Naive thymus-derived CD8-positive, alpha-beta T cell (primary cell): ENCODE data around the gene SLC24A2. TPM values are rescaled to one million over a fixed set of nuclear protein-coding genes. Genes with fewer than 3 reads are reported as not detected.
"Not testable (repeated sequence)": the region's sequence is repeated elsewhere in the genome, so short reads cannot be mapped to it uniquely, and the experiment has no call there.

ENCODE experiments used
- ATAC-seq, 2 donors: fragments of 150-1000 bp; cut with Tn5 transposase in 1 of 2; sonication (Bioruptor Pico), chemical (Tn5 transposase) in 1 of 2; 1 replicate in 1 of 2; 2 replicates in 1 of 2; pipeline ENCODE4 v1.10.0; 2021; ENCODE audit warnings: mild to moderate bottlenecking in 2 of 2, moderate library complexity in 2 of 2
- POLR2A ChIA-PET: fragments of 350-600 bp; sonication (Branson Sonifier 250); formaldehyde crosslinking; loops from one replicate; lab custom pipeline; 2021; ENCODE audit warnings: antibody characterized with exemption; lab: Charles Lee
- DNase-seq, 10 donors: peaks; one replicate each; pipeline versions ENCODE4 v3.0.0 to v3.0.0-alpha.2; 2020 to 2022
- H3K27ac Mint-ChIP-seq, 10 donors: one replicate each; pipeline ENCODE4 v1.8.0; 2020 to 2022; ENCODE audit warnings: mild to moderate bottlenecking in 10 of 10, mixed read lengths in 10 of 10, moderate library complexity in 4 of 10, inconsistent platforms in 1 of 10
- H3K27me3 Mint-ChIP-seq, 5 donors: one replicate each; pipeline ENCODE4 v1.8.0; 2021 to 2022; ENCODE audit warnings: mixed read lengths in 5 of 5
- H3K36me3 Mint-ChIP-seq, 3 donors: one replicate each; pipeline ENCODE4 v1.8.0; 2020 to 2022; ENCODE audit warnings: mixed read lengths in 3 of 3, mild to moderate bottlenecking in 2 of 3, inconsistent platforms in 1 of 3
- H3K4me1 Mint-ChIP-seq, 4 donors: one replicate each; pipeline ENCODE4 v1.8.0; 2021 to 2022; ENCODE audit warnings: mixed read lengths in 4 of 4
- H3K4me3 Mint-ChIP-seq, 10 donors: one replicate each; pipeline ENCODE4 v1.8.0; 2020 to 2022; ENCODE audit warnings: mild to moderate bottlenecking in 10 of 10, mixed read lengths in 10 of 10, moderate library complexity in 6 of 10, inconsistent platforms in 1 of 10
- H3K9me3 Mint-ChIP-seq, 9 donors: one replicate each; pipeline ENCODE4 v1.8.0; 2020 to 2022; ENCODE audit warnings: mixed read lengths in 9 of 9, mild to moderate bottlenecking in 3 of 9, inconsistent platforms in 1 of 9, moderate library complexity in 1 of 9
- polyA plus RNA-seq, 3 donors: library from polyadenylated mRNA; unstranded; fragments of 300-500 nt; fragmentation: Illumina TruSeq; gene quantifications; one replicate each; pipeline ENCODE4 v1.2.3, GENCODE V29; 2021
- total RNA-seq, 8 experiments: library from RNA in 2 of 8; stranded (reverse) in 2 of 8; gene quantifications; one replicate each; pipeline ENCODE4 v1.2.3 and lab custom pipeline; 2021 to 2026

SLC24A2 gene
- total RNA-seq (not detected), polyA plus RNA-seq (not detected), total RNA-seq (lab: John Stamatoyannopoulos, UW) (0 to 0.17 (median 0) reads per million in 6 experiments)

DNA sequence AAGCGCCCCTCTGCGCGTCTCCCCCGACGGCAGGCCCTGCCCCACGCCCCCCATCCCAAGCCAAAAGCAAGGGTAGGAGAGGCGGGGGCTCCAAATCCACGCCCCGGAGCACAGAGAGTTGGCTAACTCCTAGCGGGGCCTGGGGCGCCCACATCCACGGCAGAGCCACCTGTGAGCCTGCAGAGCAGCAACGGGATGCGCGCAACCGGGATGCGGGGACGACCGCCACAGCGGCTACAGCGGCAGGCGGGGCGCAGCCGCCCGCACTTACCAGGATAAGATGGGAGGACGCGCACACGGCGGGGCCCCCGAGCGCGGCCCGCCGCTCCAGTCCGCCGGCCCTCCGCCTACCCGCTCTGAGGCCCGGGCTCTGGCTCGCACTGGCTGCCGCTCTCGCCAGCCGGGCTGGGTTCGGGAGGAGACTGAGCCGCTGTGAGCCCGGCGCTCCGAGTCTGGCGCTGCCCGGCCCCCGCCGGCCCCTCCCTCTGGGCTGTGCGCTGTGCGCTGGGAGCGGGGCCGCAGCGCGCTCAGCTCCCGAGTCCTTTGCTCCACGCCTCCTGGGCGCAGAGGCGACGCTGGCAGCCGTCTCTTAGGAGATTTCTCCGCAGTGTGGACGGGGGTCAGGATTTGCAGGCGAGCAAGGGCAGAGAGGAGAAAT, at the start of gene SLC24A2:
SLC24A2 (minus strand) TSS at position 424 of the 658 bp plus-strand sequence.
- H3K27ac Mint-ChIP-seq: no peak within 1 kb of the TSS
- H3K4me3 Mint-ChIP-seq: peak within 1 kb of the TSS in 1 of 10 donors; percentile 56
- H3K9me3 Mint-ChIP-seq: peaks cover 0 to 3% (median 0%) of the 10 kb centered on the region in 9 donors
- POLR2A ChIA-PET: no interaction called here
- H3K36me3 Mint-ChIP-seq: no peaks in the 10 kb centered on the region
- DNase-seq (no peak), ATAC-seq (no peak)
- peaks cover 24 to 44% (median 43%) of the 10 kb centered on the region in 5 donors for H3K27me3 Mint-ChIP-seq
- H3K4me1 Mint-ChIP-seq: no peaks in the 10 kb centered on the region

DNA sequence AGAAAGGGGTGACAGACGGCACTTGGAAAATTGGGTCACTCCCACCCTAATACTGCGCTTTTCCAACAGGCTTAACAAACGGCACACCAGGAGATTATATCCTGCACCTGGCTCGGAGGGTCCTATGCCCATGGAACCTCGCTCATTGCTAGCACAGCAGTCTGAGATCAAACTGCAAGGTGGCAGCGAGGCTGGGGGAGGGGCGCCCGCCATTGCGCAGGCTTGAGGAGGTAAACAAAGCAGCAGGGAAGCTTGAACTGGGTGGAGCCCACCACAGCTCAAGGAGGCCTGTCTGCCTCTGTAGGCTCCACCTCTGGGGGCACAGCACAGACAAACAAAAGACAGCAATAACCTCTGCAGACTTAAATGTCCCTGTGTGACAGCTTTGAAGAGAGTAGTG, 44.5 kb upstream of the SLC24A2 start:
- H3K36me3 Mint-ChIP-seq, POLR2A ChIA-PET, H3K27ac Mint-ChIP-seq, H3K4me1 Mint-ChIP-seq, DNase-seq, H3K4me3 Mint-ChIP-seq, ATAC-seq: not testable (repeated sequence)
- Mint-ChIP-seq H3K27me3 (peaks cover 8 to 29% (median 12%) of the 10 kb centered on the region in 5 donors), H3K9me3 (peaks cover 0 to 20% (median 6%) of the 10 kb centered on the region in 9 donors)

DNA sequence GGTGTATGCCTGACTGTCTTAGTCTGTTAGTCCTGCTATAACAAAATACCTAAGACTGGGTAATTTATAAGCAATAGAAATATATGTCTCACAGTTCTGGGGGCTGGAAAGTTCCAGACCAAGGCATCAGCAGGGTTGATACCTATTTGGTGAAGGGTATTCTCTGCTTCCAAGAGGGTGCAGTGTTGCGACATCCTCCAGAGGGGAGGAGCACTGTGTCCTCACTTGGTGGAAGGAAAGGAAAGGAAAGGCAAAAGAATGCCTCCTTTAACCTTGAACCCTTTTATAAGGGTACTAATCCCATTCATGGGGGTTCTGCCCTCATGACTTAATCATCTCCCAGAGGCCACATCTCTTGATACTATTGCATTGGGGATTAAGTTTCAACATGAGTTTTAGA, 42.0 kb upstream of the SLC24A2 start:
- Mint-ChIP-seq H3K27me3 (peaks cover 9 to 39% (median 16%) of the 10 kb centered on the region in 5 donors), H3K4me1 (no peaks in the 10 kb centered on the region), H3K27ac (no peak overlapping the region), H3K36me3 (peaks cover 0 to 4% (median 3%) of the 10 kb centered on the region in 3 donors), H3K9me3 (peaks cover 0 to 20% (median 4%) of the 10 kb centered on the region in 9 donors), H3K4me3 (no peak overlapping the region)
- ATAC-seq: no peak
- POLR2A ChIA-PET: no interaction called here
- DNase-seq: no peak

DNA sequence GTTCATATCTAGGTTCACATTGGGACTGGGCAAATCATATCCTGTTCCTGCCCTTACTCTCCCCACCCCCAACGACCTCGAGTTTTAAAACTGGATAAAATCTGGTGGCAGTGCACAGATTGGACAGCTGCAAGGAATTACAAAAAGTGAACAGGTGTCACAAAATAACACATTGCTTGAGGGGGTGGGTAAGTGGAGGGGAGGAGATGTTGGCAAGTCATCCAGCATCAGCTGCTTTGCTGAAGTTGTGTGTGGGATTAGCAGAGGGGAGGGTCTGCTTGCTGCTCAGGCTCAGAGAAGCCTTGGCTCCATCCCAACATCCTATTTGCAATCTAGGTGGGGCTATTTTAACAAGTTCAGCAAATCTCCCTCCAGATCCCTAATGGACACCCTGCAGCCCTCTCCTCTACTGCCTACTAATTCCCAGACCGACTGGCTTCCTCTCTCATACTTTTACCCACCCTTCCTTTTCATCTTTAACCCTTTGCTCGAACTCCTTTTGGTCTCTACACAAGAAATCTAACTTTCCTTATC, 39.8 kb upstream of the SLC24A2 start:
- H3K27ac Mint-ChIP-seq: peak overlapping the region in 1 of 10 donors; percentile 5
- POLR2A ChIA-PET: no interaction called here
- peaks cover 0 to 14% (median 0%) of the 10 kb centered on the region in 9 donors for H3K9me3 Mint-ChIP-seq
- H3K4me3 Mint-ChIP-seq: no peak overlapping the region
- no peaks in the 10 kb centered on the region for H3K4me1 Mint-ChIP-seq
- H3K27me3 Mint-ChIP-seq: peaks cover 5 to 31% (median 12%) of the 10 kb centered on the region in 5 donors
- no peak for ATAC-seq
- no peak for DNase-seq
- peaks cover 0 to 4% (median 3%) of the 10 kb centered on the region in 3 donors for H3K36me3 Mint-ChIP-seq

DNA sequence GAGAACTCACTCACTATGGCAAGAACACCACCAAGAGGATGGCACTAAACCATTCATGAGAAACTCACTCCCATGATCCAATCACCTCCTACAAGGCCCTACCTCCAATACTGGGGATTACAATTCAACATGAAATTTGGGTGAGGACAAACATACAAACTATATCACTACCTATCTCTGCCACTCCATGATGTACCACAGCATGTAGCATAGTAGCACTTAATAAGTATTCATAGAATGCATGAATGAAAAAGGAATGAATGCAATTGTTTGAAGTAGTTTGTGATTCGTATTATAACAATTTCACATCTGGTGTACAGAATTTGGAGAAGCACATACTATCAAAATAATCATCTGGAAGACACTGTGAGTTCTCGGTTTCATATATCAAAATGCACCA, 27.9 kb upstream of the SLC24A2 start:
- Mint-ChIP-seq H3K4me1 (no peaks in the 10 kb centered on the region), H3K27me3 (peaks cover 8 to 36% (median 17%) of the 10 kb centered on the region in 5 donors), H3K4me3 (no peak overlapping the region), H3K27ac (no peak overlapping the region), H3K36me3 (peaks cover 0 to 32% (median 4%) of the 10 kb centered on the region in 3 donors), H3K9me3 (peaks cover 9 to 61% (median 35%) of the 10 kb centered on the region in 9 donors)
- no peak for DNase-seq
- ATAC-seq: no peak
- POLR2A ChIA-PET: no interaction called here

DNA sequence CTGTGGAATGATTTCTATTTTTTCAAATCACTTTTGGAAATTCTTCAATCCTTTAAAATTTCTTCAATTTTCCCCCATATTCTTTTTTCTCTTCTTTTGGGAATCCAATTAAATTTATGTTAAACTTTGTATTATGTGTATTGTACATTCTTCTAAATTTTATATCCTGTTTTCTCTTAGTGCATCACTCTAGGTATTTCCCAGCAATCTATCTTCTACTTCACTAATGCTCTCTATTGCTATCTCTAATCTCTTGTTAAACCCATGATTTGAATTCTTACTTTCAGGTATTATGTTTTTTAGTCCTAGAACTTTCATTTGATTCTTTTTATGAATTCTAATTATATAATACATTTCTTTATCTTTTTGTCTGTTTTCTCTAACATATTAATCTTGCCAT, 23.4 kb upstream of the SLC24A2 start:
- POLR2A ChIA-PET: no interaction called here
- Mint-ChIP-seq H3K9me3 (peaks cover 5 to 55% (median 29%) of the 10 kb centered on the region in 9 donors), H3K27ac (no peak overlapping the region), H3K4me3 (no peak overlapping the region), H3K36me3 (peaks cover 0 to 23% (median 0%) of the 10 kb centered on the region in 3 donors), H3K27me3 (peaks cover 8 to 47% (median 18%) of the 10 kb centered on the region in 5 donors), H3K4me1 (no peaks in the 10 kb centered on the region)
- DNase-seq (no peak), ATAC-seq (no peak)

DNA sequence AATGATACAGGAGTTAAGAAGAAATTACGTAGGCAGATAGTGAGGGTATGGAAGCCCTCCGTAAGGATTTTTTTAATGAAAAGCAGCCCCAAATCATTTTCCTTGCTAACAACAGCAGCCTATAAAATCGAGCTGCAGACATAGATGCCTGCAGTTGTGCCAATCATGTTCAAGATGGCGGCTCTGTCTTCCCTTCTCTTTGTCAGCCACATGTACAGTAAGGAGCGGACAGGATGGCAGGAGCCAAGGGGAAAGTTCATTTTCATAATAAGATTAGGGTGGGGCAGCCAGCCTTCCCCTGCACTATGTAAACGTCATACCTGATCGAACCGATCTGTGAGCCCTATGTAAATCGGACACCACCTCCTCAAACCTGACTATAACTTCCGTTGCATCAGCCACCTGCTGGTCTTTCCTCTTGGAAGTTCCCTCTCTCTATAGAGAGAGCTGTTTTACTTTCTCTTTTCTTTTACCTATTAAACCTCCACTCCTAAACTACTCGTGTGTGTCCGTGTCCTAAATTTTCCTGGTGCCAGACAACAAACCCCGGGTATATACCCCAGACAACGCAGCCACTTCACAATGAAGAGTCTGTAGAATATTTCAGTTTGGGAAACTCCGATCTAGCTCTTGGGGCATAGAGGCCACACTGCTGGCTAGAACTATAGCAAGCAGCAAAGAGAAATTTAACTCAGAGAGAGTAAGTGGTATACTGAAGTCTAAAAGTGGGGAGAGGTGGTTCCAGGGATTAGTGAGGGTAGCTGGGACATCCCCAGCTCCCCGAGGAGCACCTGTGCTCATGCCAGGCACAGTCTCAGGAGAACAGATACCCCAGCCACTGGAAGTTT, 20.8 kb upstream of the SLC24A2 start:
- Mint-ChIP-seq H3K27me3 (peaks cover 9 to 30% (median 13%) of the 10 kb centered on the region in 5 donors), H3K9me3 (peaks cover 0 to 29% (median 12%) of the 10 kb centered on the region in 9 donors), H3K4me1 (no peaks in the 10 kb centered on the region), H3K27ac (no peak overlapping the region), H3K36me3 (no peaks in the 10 kb centered on the region), H3K4me3 (no peak overlapping the region)
- DNase-seq (no peak), ATAC-seq (no peak)
- POLR2A ChIA-PET: no interaction called here

DNA sequence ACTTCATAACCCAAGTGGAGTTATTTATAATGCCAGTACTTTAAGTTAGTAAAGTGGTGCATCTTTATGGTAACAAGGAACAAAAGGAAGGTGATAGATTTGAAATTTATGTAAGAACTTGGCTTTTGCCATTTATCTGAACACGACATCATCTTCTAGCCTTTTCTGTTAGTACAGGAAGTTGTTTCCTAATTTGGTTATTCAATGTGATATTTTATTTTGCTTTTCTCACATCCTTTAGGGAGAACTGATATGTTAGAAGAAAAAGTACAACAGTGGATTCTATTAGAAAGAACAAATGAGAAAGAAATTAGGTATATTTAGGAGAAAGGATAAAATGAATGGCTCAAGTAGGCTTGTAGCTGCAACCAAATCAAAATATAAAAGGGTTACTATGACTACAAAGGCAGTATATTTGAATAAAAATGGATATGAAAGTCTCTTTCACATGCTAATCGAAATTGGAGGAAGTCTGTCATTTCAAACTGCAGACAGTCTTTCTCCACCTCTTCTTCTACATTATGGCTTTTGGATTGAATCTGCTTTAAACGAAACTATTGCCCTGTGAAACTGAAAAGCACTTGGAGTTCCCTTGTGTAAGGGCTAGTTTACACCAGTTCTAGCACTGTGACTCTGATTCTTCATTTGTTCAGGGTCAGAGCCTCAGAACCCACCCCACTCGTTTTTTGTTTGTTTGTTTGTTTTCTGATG, 18.5 kb upstream of the SLC24A2 start:
- Mint-ChIP-seq H3K36me3 (no peaks in the 10 kb centered on the region), H3K27me3 (peaks cover 9 to 30% (median 11%) of the 10 kb centered on the region in 5 donors), H3K27ac (no peak overlapping the region), H3K4me3 (no peak overlapping the region), H3K4me1 (no peaks in the 10 kb centered on the region), H3K9me3 (peaks cover 0 to 10% (median 5%) of the 10 kb centered on the region in 9 donors)
- ATAC-seq (no peak), DNase-seq (no peak)
- POLR2A ChIA-PET: no interaction called here

DNA sequence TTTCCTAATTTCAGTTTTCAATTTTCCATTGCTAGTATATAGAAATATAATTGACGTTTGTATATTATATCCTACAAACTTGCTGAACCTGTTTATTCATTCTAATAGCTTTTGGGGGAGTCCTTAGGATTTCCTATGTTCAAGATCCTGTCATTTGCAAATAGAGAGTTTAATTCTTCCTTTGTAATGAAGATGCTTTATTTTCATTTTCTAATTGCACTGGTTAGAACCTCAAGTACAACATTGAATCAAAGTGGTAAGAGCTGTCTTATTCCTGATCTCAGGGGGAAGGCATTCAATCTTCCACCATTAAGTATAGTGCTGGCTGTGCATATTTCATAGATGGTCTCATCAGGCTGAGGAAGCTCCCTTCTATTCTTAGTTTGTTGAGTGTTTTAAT, 15.6 kb upstream of the SLC24A2 start:
- ATAC-seq (no peak), DNase-seq (no peak)
- POLR2A ChIA-PET: no interaction called here
- Mint-ChIP-seq H3K4me1 (no peaks in the 10 kb centered on the region), H3K9me3 (peaks cover 0 to under 1% (median 0%) of the 10 kb centered on the region in 9 donors), H3K4me3 (no peak overlapping the region), H3K27ac (no peak overlapping the region), H3K36me3 (no peaks in the 10 kb centered on the region), H3K27me3 (peaks cover 8 to 41% (median 16%) of the 10 kb centered on the region in 5 donors)

DNA sequence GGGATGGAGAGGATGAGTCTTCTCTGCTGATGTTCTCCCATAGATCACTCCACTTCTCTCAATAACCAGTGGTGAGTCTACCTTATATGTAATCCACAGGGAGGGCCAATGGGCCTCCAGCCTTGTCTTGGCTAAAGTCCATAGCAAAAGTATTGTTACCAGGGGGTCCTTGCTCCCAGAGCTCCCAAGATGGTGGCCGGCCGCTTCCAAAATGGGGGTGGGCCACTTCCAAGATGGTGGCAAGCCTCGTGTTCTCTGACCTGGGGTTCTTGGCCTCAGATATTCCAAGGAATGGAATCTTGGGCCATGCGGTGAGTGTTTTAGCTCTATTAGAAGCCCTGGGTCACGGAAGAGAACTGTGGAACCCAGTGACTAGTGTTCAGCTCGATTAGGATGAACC, 12.0 kb upstream of the SLC24A2 start:
- POLR2A ChIA-PET: no interaction called here
- no peak for ATAC-seq
- peaks cover 4 to 31% (median 12%) of the 10 kb centered on the region in 5 donors for H3K27me3 Mint-ChIP-seq
- no peak overlapping the region for H3K4me3 Mint-ChIP-seq
- DNase-seq: no peak
- no peak overlapping the region for H3K27ac Mint-ChIP-seq
- no peaks in the 10 kb centered on the region for H3K36me3 Mint-ChIP-seq
- no peaks in the 10 kb centered on the region for H3K4me1 Mint-ChIP-seq
- peaks cover 0 to 2% (median 0%) of the 10 kb centered on the region in 9 donors for H3K9me3 Mint-ChIP-seq

DNA sequence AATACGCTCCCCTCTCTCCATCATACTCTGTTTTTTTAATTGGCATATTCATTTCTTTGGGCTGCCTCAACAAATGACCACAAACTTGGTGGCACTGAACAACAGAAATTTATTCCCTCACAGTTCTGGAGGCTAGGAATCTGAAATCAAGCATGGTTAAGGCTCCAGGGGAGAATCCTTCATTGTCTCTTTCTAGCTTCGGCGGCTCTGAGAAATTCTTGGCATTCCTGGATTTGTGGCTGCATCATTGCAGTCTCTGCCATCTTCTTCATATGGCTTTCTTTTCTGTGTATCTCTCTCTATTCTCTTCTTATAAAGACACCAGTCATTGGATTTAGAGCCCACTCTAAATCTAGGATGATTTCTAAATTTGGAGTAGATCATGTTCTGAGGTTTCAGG, 10.9 kb upstream of the SLC24A2 start:
- no peak overlapping the region for H3K4me3 Mint-ChIP-seq
- peaks cover 2 to 31% (median 13%) of the 10 kb centered on the region in 5 donors for H3K27me3 Mint-ChIP-seq
- no peak for ATAC-seq
- H3K4me1 Mint-ChIP-seq: no peaks in the 10 kb centered on the region
- no peak for DNase-seq
- peaks cover 0 to 6% (median 0%) of the 10 kb centered on the region in 9 donors for H3K9me3 Mint-ChIP-seq
- no peaks in the 10 kb centered on the region for H3K36me3 Mint-ChIP-seq
- H3K27ac Mint-ChIP-seq: no peak overlapping the region
- POLR2A ChIA-PET: no interaction called here

DNA sequence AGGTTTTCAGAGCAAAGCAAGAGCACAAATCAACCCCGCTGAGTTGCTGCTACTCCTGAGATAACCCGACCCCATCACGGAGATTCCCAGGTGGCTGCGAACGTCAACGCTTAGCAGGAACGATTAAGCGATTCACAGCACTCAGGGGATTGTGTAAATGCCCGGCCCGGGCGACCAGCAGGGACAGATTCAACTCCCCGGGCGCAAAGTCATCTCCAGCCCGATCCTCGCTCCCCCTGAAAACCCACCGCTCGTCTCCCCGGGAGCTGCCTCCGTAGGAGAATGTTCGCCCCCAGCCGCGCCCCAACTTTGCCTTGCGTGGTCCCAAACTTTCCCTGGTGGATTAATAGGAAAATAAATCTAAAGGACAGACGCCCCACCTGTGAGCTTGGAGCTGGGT, 685 bp downstream of the SLC24A2 start:
- H3K27ac Mint-ChIP-seq: no peak overlapping the region
- POLR2A ChIA-PET: no interaction called here
- peak overlapping the region in 1 of 10 donors; percentile 56 for H3K4me3 Mint-ChIP-seq
- H3K27me3 Mint-ChIP-seq: peaks cover 24 to 44% (median 41%) of the 10 kb centered on the region in 5 donors
- no peak for ATAC-seq
- no peaks in the 10 kb centered on the region for H3K36me3 Mint-ChIP-seq
- no peaks in the 10 kb centered on the region for H3K4me1 Mint-ChIP-seq
- peaks cover 0 to 3% (median 0%) of the 10 kb centered on the region in 9 donors for H3K9me3 Mint-ChIP-seq
- DNase-seq: no peak
